CD4-positive, alpha-beta T cell treated with Interleukin-21 for 1 hour (primary cell): ENCODE results near the gene TLCD3A.
"Not testable (repeated sequence)": the region's sequence is repeated elsewhere in the genome, so short reads cannot be mapped to it uniquely, and the experiment has no call there.

ENCODE experiments used
- DNase-seq: peaks from one replicate; pipeline ENCODE4 v3.0.0-alpha.2; 2020

TLCD3A gene

GRCh38 chr17:750431-751037 lies 18.1 kb downstream of the TLCD3A start:
- DNase-seq: no peak

DNA sequence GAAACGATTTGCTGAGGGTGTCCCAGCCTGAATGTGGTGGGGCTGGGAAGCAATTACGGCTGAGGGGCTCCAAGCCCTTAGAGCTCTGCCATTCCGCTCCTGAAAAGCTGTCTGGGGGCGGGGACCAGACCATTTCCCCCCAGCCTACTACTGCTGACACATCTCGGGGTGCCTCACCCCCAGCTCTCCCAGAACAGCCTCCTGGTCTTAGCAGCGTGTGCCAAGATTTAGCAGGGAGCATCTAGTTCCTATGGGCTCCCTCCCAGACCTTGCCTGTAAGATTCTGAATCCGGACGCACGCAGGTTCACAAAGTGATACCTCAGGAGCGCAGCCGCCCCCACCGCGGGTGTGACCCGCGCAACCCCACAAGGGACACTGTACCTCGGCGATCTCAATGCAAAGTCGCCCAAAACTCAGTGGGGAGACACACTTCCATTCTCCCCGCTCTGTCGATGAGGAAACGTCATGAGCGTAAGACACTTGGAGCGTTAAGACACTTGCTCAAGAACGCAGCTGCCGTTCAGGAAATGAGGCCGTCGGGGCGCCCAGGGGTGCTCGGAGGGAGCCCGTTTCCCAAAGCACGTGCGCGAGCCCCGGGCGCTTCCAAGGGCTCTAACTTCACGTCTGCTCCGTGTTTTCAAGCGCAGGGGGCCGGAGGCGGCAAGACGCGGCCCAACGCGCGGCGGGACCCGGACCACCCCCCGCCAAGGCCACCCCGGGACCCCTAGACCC lies 19.0 kb downstream of the TLCD3A start:
- DNase-seq: peak; percentile 54

- peak; percentile 96 for DNase-seq
These were observed 19.7 kb downstream of the TLCD3A start, which contains the start of gene GEMIN4 for GRCh38 chr17:752002-752619. Gene GEMIN4, minus strand, starts transcription at chr17:752264. Its CDS starts 122 bp downstream, at chr17:752142.

- no peak for DNase-seq
These were observed 20.3 kb downstream of the TLCD3A start for GRCh38 chr17:752620-753219.

DNA sequence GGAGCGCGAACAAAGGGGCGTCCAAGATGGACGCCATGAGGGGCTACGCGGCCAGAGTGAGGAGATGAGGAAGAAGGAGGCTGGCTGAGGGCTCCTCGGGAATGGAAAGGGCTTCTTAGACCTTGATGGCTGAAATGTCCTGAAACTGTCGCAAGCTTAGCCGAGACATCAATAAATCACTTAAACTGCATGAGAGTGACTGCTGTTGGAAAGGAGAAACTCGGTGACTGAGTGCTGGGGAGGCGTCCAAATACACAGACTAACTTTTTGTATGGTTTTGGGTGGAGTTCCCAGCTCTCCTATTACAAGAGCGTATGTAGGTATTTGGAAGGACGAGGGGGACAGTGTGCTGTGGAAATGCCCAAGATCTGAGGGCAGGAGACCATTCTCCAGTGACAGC lies 21.0 kb downstream of the TLCD3A start:
- DNase-seq: no peak

- not testable (repeated sequence) for DNase-seq
These were observed 23.0 kb downstream of the TLCD3A start for GRCh38 chr17:755319-755961.

- not testable (repeated sequence) for DNase-seq
These were observed 23.7 kb downstream of the TLCD3A start for GRCh38 chr17:756010-756567.

DNA sequence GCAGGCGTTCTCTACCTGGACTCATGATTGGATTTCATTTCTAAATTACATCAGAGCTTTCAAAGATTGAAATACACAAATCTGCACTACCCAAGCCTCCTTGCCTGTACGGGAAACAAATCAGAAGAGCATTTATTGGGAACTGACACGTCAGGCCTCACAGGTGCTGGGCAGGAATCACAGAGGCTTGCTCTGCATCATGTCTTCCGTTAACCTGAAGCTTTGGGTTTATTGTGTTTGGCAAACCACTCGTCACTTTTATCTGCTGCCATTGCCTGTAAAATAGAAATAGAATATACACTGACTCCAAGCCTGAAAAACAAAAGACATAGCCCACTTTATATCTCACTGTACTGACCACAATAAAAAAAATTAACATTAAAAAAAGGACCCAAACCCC lies 27.6 kb downstream of the TLCD3A start:
- DNase-seq: no peak

GRCh38 chr17:760371-760770 lies 28.0 kb downstream of the TLCD3A start:
- DNase-seq: no peak

DNA sequence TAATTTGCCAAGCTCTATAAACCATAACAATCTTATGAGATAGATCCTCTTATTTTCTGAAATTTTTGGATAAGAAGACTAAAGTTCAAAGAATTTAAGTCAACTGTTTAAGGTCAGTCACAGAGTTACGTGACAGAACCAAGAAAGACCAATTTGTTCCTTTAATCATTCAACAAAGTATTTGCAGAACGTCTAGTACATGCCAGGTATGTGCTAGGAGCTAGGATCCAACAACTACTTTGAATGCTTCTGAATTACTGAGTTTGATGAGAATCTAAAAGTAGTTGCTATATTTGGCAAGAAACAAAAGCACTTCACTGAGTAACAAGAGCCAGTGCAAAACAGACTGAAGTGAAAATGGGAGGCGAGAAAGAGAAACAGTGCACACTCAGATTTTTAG lies 34.7 kb downstream of the TLCD3A start:
- DNase-seq: no peak

- DNase-seq: no peak
These were observed 40.6 kb downstream of the TLCD3A start for GRCh38 chr17:773016-773415.

GRCh38 chr17:773467-774312 lies 41.3 kb downstream of the TLCD3A start:
- DNase-seq: no peak

GRCh38 chr17:774313-774584 lies 41.9 kb downstream of the TLCD3A start:
- DNase-seq: no peak

GRCh38 chr17:778096-778495 lies 45.7 kb downstream of the TLCD3A start:
- DNase-seq: no peak

- peak; percentile 94 for DNase-seq
These were observed 49.7 kb downstream of the TLCD3A start, which contains the start of the genes GLOD4 and MRM3 for GRCh38 chr17:781805-782731. Gene GLOD4, minus strand, starts transcription at chr17:782280. Its CDS starts 25 bp downstream, at chr17:782255. Gene MRM3, plus strand, starts transcription at chr17:782353. Its CDS starts 26 bp downstream, at chr17:782379.

GRCh38 chr17:784143-784542 lies 51.7 kb downstream of the TLCD3A start:
- DNase-seq: no peak

- DNase-seq: not testable (repeated sequence)
These were observed 53.5 kb downstream of the TLCD3A start for GRCh38 chr17:785901-786300.

DNA sequence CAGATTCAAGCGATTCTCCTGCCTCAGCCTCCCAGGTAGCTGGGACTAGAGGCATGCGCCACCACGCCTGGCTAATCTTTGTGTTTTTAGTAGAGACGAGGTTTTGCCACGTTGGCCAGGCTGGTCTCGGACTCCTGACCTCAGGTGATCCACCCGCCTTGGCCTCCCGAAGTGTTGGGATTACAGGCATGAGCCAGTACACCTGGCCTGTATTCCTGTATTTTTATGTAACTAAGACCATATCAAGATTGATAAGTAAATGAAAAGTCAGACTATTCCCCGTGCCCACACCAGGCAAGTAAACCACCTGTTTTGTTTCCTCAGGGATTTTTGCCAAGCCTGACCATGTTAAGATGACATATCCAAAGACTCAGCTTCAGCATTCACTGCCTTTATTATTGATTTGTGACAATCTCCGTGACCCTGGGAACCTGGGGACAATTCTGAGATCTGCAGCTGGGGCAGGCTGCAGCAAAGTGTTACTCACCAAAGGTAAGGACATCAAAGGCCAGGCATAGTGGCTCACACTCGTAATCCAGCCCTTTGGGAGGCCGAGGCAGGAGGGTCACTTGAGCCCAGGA lies 55.3 kb downstream of the TLCD3A start:
- no peak for DNase-seq

DNA sequence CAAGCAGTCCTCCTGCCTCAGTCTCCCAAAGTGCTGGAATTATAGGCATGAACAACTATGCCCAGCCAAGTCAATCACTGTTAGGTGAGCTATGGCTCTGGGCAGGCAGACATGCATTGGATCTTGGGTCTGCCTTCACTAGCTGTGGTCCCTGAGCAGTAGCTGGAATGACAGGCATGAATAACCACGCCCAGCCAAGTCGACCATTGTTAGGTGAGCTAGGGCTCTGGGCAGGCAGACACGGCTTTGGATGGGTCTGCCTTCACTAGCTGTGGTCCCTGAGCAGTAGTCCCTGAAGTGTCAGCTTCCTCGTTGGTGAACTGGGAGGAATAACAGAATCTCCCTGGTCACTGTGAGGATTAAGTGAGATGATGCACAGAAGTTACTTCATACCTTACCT lies 56.2 kb downstream of the TLCD3A start:
- DNase-seq: no peak

DNA sequence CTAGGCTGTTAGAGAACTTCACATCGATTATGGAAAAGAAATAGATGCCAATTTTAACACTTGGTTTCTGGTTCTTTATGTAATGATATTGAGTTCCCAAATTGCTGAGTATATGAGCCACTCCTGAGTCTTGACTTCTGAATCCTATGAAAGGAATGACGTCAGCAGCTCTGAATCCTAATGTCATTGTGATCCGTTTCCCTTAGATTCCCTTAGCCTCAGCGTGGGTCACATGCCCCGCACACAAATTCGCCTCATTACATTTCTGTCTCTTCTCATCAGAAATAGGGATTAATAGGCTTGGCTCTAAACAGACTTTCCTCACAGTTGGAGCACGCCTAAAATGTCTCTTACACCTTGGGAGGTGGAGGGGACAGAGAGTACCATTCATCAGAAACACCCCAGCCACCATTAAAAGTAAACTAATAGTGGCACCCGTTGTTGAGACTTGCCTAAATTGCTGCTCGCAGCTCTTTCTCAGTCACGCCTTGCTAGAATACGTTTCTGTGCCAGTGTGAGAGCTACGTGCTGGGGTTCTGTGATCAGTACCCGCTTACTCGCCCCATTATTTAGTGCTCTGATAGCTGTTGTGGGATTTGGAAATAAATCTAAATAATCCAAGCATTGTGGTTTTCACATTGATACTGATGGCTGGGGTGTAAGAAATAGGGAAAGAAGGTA lies 56.9 kb downstream of the TLCD3A start:
- DNase-seq: no peak
